NCI-H526 treated with DMSO at 0.1 percent for 48 hours (cell line): ENCODE data around the gene KCMF1.

Experiments used
- DNase-seq: peaks from one replicate; lab custom pipeline; 2025; lab: John Stamatoyannopoulos, UW

Gene KCMF1

DNA sequence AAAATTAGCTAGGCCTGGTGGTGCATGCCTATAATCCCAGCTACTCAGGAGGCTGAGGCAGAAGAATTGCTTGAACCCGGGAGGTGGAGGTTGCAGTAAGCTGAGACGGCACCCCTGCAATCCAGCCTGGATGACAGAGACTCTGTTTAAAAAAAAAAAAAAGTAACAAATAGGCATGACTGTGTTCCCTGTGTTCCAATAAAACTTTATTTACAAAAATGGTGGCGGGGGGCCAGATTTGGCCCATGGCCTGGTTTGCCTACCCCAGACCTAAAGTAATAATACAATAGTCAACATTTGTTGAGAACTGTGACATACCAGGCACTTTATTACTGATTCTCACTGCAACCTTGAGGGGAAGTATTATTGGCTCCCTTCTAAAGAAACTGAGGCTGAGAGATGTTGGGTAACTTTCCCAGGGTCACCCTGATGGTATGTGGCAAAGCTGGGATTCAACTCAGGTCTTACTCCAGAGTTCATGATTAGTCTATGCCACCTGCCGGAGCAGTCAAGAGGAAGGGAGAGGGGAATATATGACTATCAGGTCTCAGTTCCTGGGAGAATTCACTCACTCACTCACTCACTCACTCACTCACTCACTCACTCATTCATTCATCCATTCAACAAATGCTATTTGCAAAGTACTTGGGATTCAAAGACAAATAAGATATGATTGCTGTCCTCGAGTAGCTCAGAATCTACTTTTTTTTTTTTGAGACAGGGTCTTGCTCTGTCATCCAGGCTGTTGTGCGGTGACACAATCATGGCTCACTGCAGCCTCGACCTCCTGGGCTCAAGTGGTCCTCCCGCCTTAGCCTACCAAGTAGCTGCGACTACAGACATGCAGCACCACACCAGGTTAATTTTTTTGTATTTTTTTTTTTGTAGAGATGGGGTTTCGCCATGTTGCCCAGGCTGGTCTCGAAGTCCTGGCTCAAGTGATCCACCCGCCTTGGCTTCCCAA is 14.3 kb upstream of the KCMF1 start:
- DNase-seq: no peak

DNA sequence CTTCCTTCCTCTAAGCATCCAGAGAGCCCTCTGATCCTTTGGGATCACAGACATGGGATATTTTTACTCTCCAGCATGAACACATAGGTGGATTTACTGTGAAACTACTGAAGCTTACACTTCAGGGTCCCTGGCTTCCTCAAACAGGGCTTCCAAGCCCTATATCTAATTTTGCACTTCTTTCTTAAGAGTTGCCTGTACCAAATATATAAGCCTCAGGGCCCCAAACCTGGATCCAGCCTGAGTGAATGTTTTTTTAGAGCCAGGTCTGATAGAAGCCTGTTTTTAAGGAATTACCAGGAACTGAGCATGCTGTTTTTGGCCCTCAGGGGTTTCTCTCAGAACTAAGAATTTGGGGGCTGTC is 13.2 kb upstream of the KCMF1 start:
- DNase-seq: no peak

DNA sequence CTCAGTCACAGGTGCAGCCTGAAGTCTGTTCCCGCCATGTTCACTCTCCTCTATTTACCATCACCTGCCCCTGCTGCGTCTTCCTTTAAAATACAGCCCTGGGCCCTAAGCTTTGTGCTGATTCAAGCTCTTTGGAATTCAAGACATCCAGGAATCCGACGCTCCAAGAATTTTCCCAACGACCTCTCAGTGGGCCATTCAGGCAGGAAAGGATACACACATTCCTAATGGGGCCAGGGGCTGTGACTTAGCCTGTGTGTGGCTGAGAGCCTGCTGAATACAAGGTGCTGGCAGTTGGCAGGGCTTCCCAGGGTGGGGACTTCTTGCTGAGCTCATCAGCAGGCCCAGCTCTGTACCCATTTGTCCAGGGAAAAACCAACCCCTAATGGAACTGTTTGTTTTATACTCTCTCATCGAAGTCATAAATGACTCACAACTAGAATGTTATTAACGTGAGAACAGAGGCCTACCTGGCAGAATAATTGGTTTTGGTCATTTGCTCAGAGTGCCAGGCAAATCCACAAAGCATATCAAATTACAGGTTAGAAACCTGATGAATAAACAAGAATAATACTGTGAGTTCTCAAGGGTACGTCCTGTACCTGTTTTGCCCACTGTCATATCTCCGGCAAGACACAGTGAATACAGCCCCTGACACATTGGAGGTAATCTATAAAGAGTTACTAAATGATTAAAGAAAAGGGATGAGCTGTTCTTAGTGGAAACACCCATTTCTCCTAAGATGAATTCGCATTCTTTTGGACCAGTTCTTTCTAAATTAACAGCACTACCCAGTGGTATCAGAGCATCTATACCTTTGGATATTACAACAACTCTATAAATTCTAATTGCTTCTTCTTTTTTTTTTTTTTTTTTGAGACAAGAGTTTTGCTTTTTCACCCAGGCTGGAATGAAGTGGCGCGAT is 12.6 kb upstream of the KCMF1 start:
- peak; percentile 76 for DNase-seq

DNA sequence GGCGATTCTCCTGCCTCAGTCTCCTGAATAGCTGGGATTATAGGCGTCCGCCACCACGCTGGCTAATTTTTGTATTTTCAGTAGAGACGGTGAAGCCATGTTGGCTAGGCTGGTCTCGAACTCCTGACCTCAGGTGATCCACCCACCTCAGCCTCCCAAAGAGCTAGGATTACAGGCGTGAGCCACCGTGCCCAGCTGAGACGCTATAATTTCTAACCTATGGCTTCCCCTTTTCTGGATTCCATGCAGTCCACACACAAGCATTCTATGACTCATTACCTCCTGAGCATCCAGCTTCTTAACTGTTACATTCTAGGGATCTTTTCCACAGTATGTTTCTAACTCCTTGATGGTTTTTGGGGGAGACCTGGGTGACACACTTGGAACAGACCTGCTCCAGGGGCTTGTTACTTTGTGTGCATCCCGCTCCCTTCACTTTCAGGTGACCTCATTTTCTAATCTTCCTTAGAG is 11.8 kb upstream of the KCMF1 start:
- no peak for DNase-seq

DNA sequence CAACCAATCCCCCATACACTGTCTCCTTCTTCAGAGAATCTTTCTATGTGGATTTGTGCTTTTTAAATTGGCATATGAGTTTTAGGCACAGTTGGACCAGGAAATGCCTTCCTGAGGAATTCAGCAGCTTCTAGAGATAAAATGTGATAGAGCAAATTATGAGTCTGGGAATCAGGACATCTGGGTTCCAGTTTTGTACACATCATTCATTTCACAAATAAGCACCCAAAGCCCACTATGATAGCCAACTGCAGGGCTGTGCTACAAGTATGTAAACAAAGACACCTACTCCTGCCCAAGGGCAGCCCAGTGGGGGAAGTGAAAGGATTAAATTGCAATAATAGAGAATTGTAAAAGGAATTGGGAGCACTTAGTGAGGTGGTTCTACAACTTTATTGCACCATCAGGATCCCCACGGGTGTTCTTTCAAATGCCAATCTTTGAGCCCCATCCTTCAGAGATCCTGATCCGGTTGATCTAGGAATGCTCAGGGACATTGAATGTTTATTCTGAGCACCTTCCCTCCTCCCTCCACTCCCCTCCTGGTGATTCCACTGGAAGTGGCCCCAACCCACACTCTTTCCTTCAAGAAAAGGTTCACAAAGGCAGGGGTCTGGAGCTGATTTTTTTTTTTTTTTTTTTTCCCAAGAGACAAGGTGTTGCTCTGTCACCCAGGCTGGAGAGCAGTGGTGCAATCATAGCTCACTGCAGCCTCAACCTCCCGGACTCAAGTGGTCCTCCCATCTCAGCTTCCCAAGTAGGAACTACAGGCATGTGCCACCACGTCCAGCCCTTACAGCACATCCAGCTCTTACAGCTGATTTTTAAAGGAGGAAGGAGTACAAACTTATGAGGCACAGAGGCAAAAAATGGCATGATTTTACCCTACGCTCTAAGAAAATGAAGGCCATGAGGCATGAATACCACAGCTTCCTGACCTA is 11.1 kb upstream of the KCMF1 start:
- DNase-seq: no peak

DNA sequence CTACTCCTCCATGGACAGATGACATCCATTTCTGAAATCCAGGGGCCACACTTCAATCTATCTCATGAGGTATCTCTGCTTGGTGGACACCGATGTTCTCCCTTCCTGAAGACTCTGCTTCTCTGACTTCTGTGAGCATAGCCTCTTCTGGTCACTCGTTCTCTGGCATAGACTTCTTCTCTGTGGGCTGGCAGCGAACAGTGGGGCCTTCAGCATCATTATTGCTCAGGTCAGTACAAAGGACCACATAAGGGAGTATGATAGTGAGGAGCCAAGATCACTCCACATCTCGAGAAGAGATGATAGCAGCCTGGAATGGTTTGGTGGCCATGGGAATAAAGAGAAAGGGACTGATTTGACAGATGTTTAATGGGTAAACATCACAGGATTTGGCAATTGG is 8.0 kb upstream of the KCMF1 start:
- DNase-seq: no peak

DNA sequence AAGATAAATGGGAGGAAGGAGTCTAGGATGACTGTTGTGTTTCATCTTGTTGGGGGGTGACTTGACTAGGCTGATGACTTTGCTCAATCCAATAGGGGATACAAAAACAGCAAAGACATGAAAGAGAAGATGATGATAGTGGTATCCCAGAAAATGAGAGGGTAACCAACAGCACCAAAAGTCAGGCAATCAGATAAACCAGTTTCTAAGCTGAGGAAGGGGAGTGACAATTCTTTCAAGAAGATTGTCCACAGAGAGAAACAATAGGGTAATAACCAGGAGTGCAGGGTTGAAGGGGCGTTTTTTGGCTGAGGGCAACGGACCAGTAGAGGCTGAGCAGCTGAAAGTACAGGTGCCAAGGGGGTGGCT is 7.7 kb upstream of the KCMF1 start:
- no peak for DNase-seq

DNA sequence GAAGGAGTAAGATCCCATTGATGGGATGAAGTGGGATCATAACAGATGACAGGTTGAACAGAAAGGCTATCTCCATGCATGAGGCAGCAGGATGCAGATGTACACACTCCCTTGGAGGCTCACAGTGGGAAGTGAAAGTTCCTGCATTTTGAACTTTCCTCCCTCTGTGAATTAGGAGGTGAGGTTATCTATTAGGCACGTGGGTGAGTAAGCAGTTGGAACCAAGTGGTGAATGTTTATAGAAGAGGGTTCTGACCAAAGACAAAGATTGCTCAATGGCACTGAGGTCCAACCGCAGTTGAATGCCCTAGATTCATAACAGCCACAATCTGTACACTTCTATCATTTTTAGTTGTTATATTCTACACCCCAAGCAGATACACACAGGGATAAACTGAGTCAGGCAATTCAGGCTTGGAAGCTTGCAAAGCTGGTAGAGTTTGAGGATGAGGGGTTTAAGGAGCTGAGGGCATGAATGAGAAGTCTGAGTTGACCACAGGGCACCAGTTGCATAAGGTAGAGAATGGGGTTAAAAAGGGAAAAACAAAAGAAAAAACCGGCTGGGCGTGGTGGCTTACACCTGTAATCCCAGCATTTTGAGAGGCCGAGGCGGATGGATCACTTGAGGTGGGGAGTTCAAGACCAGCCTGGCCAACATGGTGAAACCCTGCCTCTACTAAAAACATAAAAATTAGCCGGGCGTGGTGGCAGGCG is 7.1 kb upstream of the KCMF1 start:
- no peak for DNase-seq

DNA sequence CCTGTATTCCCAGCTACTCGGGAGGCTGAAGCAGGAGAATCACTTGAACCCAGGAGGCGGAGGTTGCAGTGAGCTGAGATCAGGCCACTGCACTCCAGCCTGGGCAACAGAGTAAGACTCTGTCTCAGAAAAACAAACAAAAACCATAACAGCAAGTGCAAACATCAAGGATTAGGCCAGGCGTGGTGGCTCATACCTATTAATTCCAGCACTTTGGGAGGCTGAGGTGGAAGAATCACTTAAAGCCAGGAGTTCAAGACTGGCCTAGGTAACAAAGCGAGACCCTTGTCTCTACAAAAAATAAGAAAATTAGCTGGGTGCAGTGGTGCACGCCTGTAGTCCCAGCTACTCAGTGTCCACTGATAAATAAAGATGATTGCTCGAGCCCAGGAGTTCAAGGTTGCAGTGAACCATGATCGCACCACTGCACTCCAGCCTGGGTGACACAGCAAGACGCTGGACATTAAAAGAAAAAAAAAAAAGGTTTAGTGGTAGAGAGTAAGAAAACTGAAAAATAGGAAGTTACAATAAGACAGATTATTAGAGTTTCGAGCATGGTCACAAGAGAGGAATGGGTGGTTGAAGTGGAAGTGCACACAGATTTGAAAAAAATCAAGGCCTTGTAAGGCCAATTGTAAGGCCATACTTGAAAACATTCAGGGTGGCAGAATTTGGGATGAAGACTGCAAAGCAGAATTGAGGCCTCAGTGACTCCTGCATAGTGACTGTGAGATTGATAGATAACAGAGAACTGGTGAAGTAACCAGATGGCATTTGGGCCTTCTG is 6.4 kb upstream of the KCMF1 start:
- DNase-seq: no peak

DNA sequence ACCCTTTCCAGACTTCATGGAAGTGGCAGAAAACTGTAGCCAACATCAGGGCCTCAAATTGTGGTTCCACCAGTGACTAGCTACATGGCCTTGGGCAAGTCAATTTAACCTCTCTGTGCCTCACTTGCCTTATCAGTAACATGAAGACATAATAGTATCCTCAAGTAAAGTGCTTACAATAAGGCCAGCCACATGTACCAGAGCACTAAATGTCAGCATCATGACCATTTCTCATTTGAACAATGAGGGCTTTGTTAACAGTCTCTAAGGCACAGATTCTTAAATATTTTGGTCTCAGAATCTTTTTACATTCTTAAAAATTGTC is 5.8 kb upstream of the KCMF1 start:
- no peak for DNase-seq

DNA sequence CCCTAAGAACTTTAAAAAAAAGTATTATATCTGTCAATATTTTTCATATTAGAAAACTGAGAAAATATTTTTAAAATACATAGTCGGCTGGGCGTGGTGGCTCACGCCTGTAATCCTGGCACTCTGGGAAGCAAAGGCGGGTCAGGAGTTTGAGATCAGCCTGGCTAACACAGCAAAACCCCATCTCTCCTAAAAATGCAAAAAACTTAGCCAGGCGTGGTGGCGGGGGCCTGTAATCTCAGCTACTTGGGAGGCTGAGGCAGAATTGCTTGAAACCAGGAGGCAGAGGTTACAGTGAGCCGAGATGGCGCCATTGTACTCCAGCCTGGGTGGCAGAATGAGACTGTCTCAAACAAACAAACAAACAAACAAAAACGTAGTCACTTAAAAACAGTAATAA is 5.1 kb upstream of the KCMF1 start:
- DNase-seq: no peak

DNA sequence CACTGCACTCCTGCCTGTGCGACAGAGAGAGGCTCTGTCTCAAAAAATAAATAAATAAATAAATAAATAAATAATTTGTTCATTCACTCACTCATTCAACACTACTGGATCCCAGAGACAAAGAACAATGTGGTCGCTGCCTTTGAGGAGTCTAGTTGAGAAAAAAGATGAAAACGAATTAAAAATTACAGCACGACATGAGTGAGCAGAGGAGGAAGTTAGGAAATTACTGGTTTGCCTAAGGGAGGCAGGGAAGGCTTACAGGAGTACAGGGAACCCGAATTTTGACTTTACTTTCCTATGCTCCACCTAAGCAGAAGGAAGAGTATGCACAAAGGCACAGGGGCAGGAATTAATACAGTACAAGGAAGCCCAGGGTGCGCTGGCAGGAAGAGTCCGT is 4.2 kb upstream of the KCMF1 start:
- DNase-seq: no peak

DNA sequence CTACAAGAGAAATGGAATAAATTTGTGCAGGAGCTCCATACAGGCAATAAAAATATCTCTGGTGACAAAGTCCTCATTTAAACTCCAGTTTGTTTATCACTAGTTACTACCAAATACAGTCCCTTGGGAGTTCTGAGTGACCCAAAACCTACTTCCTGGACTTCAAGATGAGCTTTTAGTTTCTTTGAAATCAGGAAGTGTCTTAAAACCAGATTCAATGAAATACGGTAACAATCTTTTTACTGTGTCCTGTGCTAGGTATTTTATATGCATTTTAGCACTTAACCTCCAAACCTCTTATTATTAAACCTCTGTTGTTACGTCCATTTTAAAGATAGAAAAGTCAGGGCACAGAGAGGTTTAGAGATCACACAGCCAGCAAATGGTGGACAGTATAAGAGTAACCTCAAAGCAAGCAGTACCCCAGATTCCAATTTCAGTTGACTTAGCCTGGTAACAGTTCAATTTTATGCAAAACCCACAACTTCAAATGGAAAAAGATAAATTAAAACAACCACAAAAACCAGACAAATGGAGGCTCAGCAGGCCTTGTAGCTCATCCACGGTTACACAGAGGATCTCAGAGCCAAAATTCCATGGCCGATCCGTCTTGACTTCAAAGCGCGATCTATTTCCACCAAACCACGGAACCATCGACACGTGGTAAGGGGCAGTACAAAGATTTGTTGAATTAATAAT is 1.3 kb upstream of the KCMF1 start:
- no peak for DNase-seq

DNA sequence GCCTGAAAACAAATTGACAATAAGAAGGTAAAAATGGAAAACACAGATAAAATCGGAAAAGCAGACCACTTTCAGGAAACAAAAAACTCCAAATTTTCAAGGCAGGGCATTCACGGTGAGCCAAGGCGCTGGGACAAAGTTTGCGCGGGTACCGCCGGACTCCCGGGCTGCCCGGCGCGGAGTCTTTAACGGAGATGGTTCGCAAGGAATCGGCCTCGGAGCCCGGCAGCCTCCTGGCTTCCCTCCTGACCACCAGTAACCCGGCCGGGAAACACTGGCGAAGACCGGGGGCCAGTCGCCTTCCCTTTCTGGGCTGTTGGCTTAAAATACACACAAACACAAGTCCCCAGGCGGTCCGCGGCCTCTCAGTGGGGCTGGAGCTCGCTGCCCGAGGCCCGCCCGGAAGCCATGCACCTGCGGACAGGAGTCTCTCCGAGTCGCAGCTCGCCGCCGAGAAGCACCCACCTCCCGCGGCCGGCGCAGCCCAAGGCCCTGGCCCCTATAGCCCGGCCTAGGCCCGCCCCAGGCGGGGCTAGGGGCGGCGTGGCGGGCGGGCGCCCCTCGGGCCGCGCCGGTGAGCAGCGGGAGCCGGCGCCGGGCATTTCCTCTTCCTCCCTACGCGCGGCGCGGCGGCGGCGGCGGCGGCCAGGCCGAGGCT is 622 bp upstream of the KCMF1 start:
- peak; percentile 48 for DNase-seq

DNA sequence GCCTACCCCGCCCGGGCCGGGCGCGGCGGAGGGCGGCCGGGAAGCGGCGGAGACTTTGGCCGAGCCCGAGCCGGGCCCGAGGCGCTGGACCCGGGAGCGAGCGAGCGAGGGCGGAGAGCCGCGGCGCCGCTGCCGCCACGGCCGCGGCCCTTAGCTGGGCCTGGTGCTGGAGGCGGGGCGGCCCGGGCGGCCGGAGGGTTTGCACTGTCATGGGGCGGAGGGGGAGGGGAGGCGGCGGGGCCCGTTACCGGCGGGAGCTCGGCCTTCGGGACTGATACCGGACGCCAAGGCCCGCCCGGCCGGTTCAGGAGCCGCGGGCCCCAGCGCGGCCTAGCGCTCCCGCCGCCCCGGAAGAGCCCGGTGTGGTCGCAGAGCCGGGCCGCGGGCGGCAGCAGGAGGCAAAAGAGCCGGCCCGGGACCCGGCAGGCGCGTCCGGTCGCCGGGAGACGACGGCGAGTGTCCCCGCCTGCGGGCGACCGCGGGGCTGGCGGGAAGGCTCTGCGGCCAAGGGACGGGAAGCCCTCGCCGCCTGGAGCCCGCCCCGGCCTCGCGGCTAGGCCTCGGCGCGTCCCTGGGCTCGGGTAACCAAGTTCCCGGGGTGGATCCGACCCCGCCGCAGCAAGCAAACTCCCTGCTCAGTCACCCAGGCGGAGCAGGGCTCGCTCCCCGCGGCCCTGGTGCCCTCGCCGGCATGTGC is 697 bp downstream of the KCMF1 start:
- DNase-seq: no peak

DNA sequence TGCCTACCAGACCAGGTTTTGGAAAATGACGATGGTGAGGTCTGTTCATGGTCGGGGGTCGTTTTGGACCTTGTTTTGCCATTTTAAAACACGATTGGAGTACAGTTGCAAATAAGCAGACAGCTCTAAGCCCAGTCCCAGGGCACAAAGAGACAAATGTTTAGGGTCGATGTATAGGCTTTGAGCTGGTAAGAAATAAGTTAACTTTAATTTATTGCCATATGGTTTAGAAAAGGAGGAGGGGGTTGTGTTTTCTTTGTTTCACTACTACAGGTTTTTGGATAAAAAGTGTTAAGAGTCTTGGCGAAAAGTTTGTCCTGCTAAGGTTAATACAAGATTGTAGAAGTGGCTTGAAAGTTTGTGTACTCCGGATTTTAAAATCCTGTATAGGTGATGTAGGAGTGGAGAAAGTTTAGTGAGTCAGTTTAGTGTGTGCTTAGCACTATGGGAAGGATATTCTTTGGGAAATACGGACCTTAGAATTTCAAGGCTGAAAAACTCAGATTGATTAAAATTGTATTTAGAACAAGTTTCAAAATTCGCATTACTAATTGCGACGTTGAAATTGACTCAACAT is 1.3 kb downstream of the KCMF1 start:
- no peak for DNase-seq

DNA sequence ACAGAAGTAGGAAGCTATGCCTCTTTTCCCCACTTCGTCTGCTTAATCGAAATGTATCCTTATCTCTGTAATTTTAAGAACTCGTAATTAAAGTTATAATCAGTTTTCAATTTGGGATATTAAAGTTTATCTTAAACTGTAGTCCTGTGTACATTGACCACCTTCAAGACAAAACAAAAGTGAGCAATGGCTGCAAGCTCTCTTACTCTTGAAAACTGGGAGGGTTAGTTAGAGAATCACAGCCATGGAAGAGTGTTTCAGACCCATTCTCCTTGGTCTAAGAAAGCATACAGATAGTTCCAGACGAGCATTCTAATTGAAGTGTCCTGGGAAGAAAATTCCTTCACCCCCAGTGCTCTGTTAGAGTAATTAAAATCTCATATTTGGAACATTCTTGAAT is 2.0 kb downstream of the KCMF1 start:
- DNase-seq: no peak

DNA sequence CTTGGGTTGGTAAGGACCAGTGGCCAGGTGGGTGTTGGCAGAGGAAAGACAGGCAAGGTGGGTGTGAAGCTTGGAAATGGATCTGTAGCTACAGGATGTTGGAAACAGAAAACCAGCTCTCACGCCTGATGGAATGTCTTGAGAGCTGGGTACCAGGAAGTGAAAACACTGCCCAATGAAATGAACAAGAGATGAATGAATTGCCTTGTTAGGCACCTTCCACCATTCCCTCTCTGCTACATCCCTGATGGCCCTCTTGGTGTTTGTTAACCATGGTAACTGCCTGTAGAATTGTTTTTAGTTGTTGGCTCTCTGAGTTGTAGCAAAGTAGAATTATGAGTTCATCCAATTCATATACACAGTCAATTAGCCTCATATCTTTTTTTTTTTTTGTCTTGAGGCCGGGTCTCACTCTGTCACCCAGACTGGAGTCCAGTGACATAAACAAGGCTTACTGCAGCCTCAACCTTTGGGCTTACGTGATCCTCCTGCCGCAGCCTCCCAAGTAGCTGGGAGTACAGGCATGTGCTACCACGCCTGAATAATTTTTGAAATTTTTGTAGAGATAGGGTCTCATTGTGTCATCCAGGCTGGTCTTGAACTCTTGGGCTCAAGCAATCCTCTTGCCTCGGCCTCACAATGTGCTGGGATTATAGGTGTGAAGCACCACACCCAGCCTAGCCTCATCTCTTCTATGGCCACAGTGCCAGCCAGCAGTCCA is 9.5 kb downstream of the KCMF1 start:
- DNase-seq: no peak
